Sciatic nerve (tissue), 2 donors: ENCODE measurements around the gene NR1H3. TPM values are rescaled to one million over a fixed set of nuclear protein-coding genes. Genes with fewer than 3 reads are reported as not detected.

Source experiments
- ATAC-seq: fragments of 200-7000 bp; cut with Tn5 transposase; one replicate; pipeline ENCODE4 v1.9.1; 2020; ENCODE audit warnings: mild to moderate bottlenecking, moderate library complexity
- DNase-seq: peaks from one replicate; pipeline ENCODE4 v3.0.0-alpha.2; 2020; ENCODE audit warnings: low spot score
- intact Hi-C: fragments of 100-400 bp; cut with DNase I; formaldehyde crosslinking; loops from one replicate; pipeline ENCODE4 v1.14.2; 2022
- total RNA-seq: library from RNA; stranded (reverse); fragmentation: NEBNext Ultra II Directional; extraction: Animal tissue kit (Norgen Biotek cat#: 25700); gene quantifications from one replicate; pipeline ENCODE4 v1.2.1, GENCODE V29; 2021
- donor health status: DM: no; HTN: no; CAD: no.
- donor health status: DM: no; HTN: no; CAD: no.

Gene NR1H3
- total RNA-seq, 1 donor from 2014 or later: 132 TPM

GRCh38 chr11:47242596-47243192, 15.1 kb upstream of the NR1H3 start:
- DNase-seq (no peak), ATAC-seq (no peak)
- intact Hi-C loops: no loop called here

DNA sequence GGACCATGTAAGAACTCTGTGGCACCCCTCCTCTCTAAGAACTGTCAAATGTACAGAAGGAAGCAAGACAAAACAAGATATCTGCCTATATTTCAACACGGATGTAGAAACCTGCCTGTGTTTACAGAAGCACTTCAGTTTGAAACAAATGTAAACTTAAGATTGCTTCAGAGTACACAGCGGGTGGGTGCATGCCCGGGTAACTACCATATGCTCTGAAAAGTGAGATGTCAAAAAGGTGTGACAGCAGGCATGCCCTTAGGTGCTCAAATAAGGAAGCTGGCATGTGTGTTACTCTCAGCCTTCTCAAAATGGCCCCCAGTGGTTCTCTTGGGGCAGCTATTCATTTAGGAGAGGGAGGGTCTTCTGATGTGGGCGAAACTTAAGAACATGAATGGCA, 14.3 kb upstream of the NR1H3 start:
- intact Hi-C loops: no loop called here
- ATAC-seq: no peak
- no peak for DNase-seq

DNA sequence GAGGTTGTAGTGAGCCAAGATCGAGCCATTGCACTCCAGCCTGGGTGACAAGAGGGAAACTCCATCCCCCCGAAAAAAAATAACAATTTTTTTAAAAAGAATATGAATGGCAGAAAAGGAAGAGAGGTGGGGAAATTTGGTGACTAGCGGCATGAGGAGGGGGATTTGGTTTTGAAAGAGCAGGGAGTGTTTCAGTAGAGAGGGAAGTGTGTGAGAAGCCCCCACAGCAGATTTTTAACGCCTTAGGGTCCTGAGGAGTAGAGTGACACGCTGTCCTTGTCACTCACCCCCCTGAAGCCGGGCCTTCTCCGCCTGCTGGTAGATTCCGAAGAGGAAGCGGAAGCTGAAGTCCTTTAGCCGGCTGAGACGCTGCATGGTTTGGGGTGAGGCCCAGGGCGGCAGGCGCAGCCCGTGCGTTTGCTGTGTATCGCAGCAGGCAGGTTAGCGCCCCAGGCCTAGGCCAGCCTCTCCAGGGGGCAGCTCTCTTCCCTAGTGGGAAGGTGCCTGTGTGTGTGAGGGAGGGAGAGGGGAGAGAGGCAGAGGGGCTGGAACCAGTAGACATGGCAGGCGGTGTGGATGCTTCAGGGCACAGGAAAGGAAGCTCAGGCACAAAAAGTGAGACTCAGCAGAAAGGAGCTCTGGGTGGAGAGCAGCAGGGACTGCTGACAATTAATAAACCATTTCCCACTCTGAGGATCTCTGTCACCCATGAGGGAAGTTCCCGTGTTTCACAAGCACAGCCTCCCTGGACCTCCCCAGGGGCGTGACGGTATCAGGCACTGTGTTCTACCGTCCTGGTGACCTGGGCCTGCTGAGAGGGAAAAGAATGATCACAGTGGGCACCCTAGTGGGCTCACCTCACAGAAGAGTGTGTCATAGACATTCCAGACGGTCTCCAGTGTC, 13.1 kb upstream of the NR1H3 start:
- ATAC-seq: peak; percentile 7
- no peak for DNase-seq
- intact Hi-C loops: no loop called here

DNA sequence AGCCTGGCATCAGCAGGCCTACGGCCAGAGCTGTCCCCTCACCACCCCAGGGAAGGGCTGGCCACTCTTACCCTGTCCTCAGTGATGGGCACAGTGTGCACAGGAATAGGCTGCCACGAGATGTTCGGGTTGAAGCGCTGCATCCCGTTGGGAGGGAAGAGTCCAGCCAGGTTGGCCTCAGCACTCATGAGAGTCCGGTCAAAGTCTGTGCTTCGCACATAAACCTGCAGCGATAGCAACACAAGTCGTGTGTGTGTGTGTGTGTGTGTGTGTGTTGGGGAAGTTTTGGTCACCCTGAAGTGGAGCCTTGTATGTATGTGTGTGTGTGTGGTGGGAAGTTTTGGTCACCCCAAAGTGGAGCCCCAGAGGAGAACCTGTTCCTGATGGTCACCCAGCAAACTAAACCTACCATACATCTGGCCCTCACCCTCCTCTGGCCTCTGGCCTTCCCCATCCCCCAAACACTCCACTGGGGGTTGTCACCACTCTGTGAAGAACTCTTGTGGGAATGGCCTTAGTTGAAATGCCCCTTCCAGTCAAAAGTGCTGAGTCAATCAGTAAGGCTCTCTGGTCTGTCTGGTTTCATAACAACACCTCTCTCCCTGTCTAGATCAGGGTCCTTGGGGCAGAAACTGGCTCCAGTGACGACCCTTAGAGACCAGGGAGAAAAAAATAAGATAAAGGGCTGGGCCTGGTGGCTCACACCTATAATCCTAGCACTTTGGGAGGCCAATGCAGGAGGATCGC, 12.0 kb upstream of the NR1H3 start:
- ATAC-seq (no peak), DNase-seq (no peak)
- intact Hi-C loops: no loop called here

GRCh38 chr11:47247502-47247901, 10.3 kb upstream of the NR1H3 start:
- intact Hi-C loops: no loop called here
- no peak for ATAC-seq
- DNase-seq: no peak

GRCh38 chr11:47248304-47248663, 9.5 kb upstream of the NR1H3 start:
- DNase-seq (no peak), ATAC-seq (peak; percentile 43)
- intact Hi-C loops: no loop called here

GRCh38 chr11:47248664-47249377, 9.0 kb upstream of the NR1H3 start, which contains the start of gene ACP2:
ACP2 (minus strand) TSS chr11:47248814; CDS start chr11:47248789, 25 bp downstream.
- ATAC-seq: peak; percentile 97
- intact Hi-C loops: no loop called here
- peak; percentile 92 for DNase-seq

- DNase-seq: no peak
- intact Hi-C loops: no loop called here
- no peak for ATAC-seq
Measured at GRCh38 chr11:47249378-47249715, 8.4 kb upstream of the NR1H3 start.

GRCh38 chr11:47251751-47252150, 6.0 kb upstream of the NR1H3 start:
- ATAC-seq (no peak), DNase-seq (no peak)
- intact Hi-C loops: no loop called here

- ATAC-seq: no peak
- intact Hi-C loops: no loop called here
- DNase-seq: no peak
Measured at GRCh38 chr11:47253660-47254059, 4.1 kb upstream of the NR1H3 start.

DNA sequence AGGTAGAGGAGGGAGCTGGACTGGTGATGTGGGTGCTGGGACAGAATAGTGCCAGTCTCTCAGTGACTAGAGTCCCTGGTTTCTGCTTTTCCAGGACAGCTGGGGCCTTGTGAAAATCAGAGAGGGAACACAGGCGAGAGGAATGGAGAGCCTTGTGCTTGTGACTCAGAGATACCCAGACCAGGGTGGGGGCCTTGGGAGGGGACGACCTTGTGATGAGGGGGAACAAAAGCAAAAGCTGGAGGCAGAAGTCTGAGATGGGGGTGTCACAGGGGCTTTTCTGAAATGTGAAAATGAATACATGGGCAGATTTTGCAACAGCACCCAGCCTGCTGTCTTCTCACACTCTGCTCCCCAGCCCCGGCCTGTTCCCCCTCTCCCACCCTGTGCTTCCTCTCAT, 3.4 kb upstream of the NR1H3 start:
- ATAC-seq (peak; percentile 3), DNase-seq (no peak)
- intact Hi-C loops: no loop called here

GRCh38 chr11:47256374-47256773, 1.4 kb upstream of the NR1H3 start:
- DNase-seq (no peak), ATAC-seq (no peak)
- intact Hi-C loops: loop anchor here (5.0 kb wide), 1 partner anchor 74 kb away; no protein-coding TSS in a partner anchor

- intact Hi-C loops: loop anchor here (5.0 kb wide), 1 partner anchor 75 kb away; no protein-coding TSS in a partner anchor
- DNase-seq (no peak), ATAC-seq (no peak)
Measured at GRCh38 chr11:47257177-47257516, 649 bp upstream of the NR1H3 start.

- DNase-seq: no peak
- ATAC-seq: peak; percentile 2
- intact Hi-C loops: loop anchor here (5.0 kb wide), 1 partner anchor 76 kb away; no protein-coding TSS in a partner anchor
Measured at GRCh38 chr11:47258317-47258902, 614 bp downstream of the NR1H3 start.

DNA sequence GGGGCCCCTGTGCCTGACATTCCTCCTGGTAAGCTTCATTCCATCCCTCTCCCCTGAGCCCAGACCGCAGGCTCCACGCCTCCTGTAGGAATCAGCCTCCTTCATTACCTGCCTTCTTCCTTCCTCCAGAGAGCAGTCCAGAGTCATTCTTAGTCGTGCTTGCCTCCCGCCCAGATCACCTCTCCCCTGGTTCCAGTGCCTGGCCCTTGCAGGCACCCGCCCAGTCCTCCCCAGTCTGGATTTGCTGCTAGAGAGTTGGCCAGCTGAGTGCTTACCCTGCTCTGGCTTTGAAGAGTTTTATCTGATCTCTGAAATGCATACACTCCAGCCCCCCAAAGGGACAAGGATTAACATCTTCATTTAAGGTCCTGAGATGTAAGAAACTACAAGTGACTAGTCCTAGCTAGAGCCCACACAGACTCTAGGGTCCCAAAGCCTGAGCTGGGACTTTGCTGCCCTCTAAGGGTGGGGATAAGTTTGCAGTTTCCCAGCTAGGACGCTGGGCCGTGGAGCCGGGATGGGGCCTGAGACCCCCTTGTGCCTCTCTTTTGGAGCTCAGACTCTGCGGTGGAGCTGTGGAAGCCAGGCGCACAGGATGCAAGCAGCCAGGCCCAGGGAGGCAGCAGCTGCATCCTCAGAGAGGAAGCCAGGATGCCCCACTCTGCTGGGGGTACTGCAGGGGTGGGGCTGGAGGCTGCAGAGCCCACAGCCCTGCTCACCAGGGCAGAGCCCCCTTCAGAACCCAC, 1.6 kb downstream of the NR1H3 start:
- intact Hi-C loops: loop anchor here (5.0 kb wide), 1 partner anchor 77 kb away; no protein-coding TSS in a partner anchor
- peak; percentile 23 for ATAC-seq

GRCh38 chr11:47260366-47260765, 2.6 kb downstream of the NR1H3 start:
- DNase-seq: no peak
- intact Hi-C loops: no loop called here
- no peak for ATAC-seq

More for the DNA sequence above, 1.6 kb downstream of the NR1H3 start:
- DNase-seq: no peak

- intact Hi-C loops: no loop called here
- ATAC-seq (no peak), DNase-seq (no peak)
Measured at GRCh38 chr11:47261291-47261800, 3.5 kb downstream of the NR1H3 start.

- DNase-seq (no peak), ATAC-seq (no peak)
- intact Hi-C loops: no loop called here
Measured at GRCh38 chr11:47264119-47264518, 6.3 kb downstream of the NR1H3 start.
